ENCODE measurements around the gene CSTB.

The CSTB gene

DNA sequence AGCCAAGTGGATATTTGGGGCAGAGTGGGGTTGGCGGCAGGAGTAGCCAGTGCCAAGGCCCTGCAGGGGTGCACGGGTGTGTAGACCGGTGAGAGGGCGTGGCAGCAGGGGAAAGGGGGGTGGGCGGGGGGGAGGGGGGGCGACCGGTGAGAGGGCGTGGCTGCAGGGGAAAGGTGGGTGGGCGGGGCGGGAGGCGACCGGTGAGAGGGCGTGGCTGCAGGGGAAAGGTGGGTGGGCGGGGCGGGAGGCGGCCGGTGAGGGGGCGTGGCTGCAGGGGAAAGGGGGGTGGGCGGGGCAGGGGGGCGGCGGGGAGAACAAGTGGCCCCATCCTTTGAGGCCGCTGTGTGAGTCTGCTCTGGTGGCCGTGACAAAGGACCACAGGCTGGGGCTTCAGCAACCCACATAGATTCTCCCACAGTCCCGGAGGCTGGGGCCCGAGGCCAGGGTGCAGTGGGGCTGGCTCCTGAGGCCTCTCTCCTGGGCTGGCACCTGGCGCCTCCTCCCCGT, 39.1 kb upstream of the CSTB start:
- Mint-ChIP-seq H3K27ac (no peak overlapping the region), H3K4me1 (peaks cover 21% of the 10 kb centered on the region), H3K27me3 (ENCODE audit: low read depth, poor library complexity) (peaks cover 16% of the 10 kb centered on the region), H3K4me3 (no peak overlapping the region), H3K9me3 (peaks cover 17% of the 10 kb centered on the region), H3K36me3 (ENCODE audit: low read depth) (peaks cover 16% of the 10 kb centered on the region)
- TF ChIP-seq, protein P1, sequence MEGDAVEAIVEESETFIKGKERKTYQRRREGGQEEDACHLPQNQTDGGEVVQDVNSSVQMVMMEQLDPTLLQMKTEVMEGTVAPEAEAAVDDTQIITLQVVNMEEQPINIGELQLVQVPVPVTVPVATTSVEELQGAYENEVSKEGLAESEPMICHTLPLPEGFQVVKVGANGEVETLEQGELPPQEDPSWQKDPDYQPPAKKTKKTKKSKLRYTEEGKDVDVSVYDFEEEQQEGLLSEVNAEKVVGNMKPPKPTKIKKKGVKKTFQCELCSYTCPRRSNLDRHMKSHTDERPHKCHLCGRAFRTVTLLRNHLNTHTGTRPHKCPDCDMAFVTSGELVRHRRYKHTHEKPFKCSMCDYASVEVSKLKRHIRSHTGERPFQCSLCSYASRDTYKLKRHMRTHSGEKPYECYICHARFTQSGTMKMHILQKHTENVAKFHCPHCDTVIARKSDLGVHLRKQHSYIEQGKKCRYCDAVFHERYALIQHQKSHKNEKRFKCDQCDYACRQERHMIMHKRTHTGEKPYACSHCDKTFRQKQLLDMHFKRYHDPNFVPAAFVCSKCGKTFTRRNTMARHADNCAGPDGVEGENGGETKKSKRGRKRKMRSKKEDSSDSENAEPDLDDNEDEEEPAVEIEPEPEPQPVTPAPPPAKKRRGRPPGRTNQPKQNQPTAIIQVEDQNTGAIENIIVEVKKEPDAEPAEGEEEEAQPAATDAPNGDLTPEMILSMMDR (IDR thresholded peaks at IDR 0.05) = no peak
- no peak for DNase-seq

DNA sequence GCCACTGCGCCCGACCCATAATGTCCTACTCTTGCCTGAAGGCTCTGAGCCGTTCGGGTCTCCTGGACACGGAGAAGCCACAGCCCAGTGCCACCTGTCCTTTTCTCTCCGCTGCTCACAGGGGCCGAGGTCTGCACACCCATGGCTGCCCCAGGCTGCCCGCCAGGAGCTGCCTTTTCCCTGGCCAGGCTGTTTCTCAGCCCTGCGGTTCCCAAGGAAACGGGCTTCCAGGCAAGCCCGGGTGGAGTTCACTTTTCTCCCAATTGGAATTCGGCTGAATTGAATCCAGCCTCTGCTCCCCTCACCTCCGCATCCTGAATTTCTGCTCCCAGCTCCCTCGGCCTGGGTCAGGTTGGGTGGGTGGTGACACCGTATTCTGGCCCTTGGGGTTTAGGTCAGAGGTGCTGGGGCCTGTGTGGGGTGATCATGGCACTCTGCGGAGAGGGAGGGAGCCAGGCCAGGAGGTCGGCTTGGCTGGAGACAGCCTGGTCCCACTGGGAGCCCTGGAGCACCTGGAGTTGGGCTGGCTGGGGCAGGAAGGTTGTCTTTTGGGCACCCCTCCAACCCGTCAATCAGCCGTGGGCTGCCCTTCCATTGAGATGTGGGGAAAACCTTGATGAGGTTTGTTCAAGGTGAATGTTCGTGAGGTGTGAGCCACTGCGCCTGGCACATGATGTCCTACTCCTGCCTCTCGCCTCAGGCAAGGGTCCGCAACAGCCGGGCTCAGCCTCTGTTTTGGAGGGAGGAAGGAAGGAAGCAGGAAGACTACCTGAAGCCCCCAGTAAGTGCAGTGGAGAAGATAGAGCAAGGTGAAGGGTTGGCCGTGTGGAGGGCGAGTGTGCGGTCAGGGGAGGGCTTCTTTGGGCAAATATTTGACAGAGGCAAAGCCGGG, 38.4 kb upstream of the CSTB start:
- H3K9me3 Mint-ChIP-seq = peaks cover 11% of the 10 kb centered on the region
- no peak for DNase-seq
- peaks cover 16% of the 10 kb centered on the region for H3K27me3 Mint-ChIP-seq (ENCODE audit: low read depth, poor library complexity)
- peaks cover 11% of the 10 kb centered on the region for H3K36me3 Mint-ChIP-seq (ENCODE audit: low read depth)
- H3K27ac Mint-ChIP-seq = no peak overlapping the region
- TF ChIP-seq, protein P1 (IDR thresholded peaks at IDR 0.05) = no peak
- no peak overlapping the region for H3K4me3 Mint-ChIP-seq
- H3K4me1 Mint-ChIP-seq = peaks cover 21% of the 10 kb centered on the region

DNA sequence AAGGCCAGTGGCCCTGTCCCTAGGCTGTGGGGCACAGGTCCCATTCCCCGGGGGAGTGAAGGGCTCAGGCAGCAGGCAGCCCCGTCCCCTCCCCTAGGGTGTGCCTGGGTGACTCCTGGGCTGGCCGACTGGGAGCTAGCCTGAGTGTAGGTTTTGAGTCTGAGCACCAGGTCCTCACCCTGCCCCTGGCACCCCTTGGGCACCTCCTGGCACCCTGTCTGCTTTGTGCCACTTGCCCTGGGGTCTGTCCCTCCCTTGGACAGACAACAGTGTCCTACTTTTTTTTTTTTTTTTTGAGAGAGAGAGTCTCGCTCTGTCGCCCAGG, 37.5 kb upstream of the CSTB start:
- Mint-ChIP-seq H3K9me3 (peaks cover 4% of the 10 kb centered on the region), H3K4me3 (no peak overlapping the region), H3K4me1 (peaks cover 26% of the 10 kb centered on the region), H3K27me3 (ENCODE audit: low read depth, poor library complexity) (peaks cover 14% of the 10 kb centered on the region), H3K27ac (no peak overlapping the region), H3K36me3 (ENCODE audit: low read depth) (peaks cover 5% of the 10 kb centered on the region)
- TF ChIP-seq, protein P1 (IDR thresholded peaks at IDR 0.05) = no peak
- DNase-seq = no peak

DNA sequence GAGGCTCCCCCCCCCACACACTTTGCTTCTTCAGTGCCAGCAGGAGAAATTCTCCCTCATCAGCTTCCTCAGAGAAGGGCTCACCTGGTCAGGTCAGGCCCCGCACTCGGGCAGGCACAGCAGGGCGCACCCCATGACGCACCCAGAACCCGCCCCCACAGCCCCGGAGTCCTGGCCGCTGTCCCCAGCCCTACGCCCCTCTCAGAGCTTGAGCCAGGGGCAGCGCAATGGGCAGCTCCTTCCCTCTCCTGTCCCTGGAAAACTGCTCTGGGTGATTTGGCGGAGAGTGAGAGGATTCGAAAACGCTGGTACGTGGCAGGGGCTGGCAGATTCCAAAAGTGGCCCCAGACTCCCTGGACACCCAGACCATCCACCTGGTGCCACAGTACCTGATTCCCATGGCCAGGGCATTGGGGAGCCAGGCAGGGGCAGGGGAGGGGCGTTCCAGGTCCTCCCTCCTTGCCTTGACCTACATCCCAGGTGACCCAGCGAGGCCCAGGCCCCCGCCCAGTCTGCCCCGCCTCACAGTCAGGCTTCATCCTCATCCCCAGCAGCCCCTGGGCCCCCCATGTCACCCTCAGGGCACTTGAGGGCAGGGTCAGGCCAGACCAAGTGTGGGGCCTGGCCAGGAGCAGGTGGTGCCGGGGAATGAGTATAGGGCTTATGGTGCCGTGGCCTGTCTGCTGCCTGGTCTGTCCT, 37.0 kb upstream of the CSTB start:
- no peak overlapping the region for H3K4me3 Mint-ChIP-seq
- H3K27ac Mint-ChIP-seq = no peak overlapping the region
- H3K4me1 Mint-ChIP-seq = peaks cover 26% of the 10 kb centered on the region
- no peaks in the 10 kb centered on the region for H3K9me3 Mint-ChIP-seq
- peaks cover 13% of the 10 kb centered on the region for H3K27me3 Mint-ChIP-seq (ENCODE audit: low read depth, poor library complexity)
- TF ChIP-seq, protein P1 (IDR thresholded peaks at IDR 0.05) = no peak
- no peak for DNase-seq
- peaks cover under 1% of the 10 kb centered on the region for H3K36me3 Mint-ChIP-seq (ENCODE audit: low read depth)

DNA sequence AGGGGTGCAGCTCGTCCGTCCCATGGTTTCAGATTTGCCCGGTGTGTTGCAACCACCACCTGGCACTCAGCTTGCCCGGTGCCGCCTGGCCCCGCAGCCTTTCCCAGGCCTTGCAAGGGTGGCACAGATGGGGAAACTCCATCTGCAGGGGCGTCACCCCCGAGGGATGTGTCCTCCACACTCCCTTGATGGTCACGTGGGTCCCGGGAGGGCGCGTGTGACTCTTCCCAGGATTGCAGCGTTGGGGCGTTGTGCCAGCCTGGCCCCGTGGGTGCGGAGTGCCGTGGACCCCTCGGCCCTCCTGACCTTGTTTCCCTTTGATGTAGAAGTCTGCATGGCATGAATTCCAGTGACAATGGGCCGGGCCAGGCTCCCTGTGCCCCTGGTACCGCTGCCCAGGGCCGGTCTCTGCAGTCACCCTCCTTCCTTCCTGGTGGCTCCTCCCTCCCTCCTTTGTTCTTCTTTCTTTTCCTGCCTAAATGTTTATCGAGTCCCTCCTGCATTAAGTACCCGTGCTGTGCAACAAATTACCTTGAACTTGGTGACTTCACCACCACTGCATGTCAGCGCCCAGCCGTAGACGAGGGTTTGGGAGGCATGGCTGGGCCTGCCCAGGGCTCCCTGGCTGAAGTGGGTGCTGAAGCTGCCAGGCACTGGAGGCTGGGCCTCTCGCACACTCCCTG, 36.2 kb upstream of the CSTB start:
- Mint-ChIP-seq H3K27me3 (ENCODE audit: low read depth, poor library complexity) (peaks cover 9% of the 10 kb centered on the region), H3K36me3 (ENCODE audit: low read depth) (no peaks in the 10 kb centered on the region), H3K9me3 (no peaks in the 10 kb centered on the region), H3K27ac (no peak overlapping the region), H3K4me1 (peaks cover 26% of the 10 kb centered on the region), H3K4me3 (no peak overlapping the region)
- DNase-seq = no peak
- TF ChIP-seq, protein P1 (IDR thresholded peaks at IDR 0.05) = no peak
